ENCODE results near the gene GORASP2. TPM values are rescaled to one million over a fixed set of nuclear protein-coding genes. Genes with fewer than 3 reads are reported as not detected.

GORASP2 gene
- total RNA-seq, 1 experiment from 2014 or later: 89.3 TPM

GRCh38 chr2:170997893-170998597 lies 69.0 kb downstream of the GORASP2 start:
- intact Hi-C loops (cut with micrococcal nuclease; ENCODE audit: unreplicated experiment): no loop called here
- Histone ChIP-seq H3K9me3 (ENCODE audit: low read depth, low read length, poor library complexity, severe bottlenecking) (no peaks in the 10 kb centered on the region), H3K27me3 (replicated peaks; ENCODE audit: insufficient read depth, low read depth, low read length, poor library complexity) (no peaks in the 10 kb centered on the region), H3K36me3 (ENCODE audit: insufficient read depth, low read length, poor library complexity, severe bottlenecking) (peaks cover 21% of the 10 kb centered on the region), H3K4me3 (ENCODE audit: low read depth, low read length, poor library complexity, severe bottlenecking) (no peak overlapping the region), H3K27ac (ENCODE audit: low read depth, low read length, poor library complexity, severe bottlenecking) (no peak overlapping the region), H3K4me1 (ENCODE audit: insufficient read depth, low read length, poor library complexity, severe bottlenecking) (no peaks in the 10 kb centered on the region)
- CTCF ChIA-PET: no interaction called here
- no peak for DNase-seq (ENCODE audit: low spot score)
- no TSS peak for BruUV-seq (replicated peaks)
- POLR2A ChIA-PET (ENCODE audit: low non-redundant PET): no interaction called here
- TF ChIP-seq EZH2 (IDR thresholded peaks at IDR 0.05; ENCODE audit: borderline replicate concordance, low read depth, low read length, poor library complexity, severe bottlenecking): no peak
- TF ChIP-seq CTCF (conservative IDR thresholded peaks at IDR 0.05; ENCODE audit: low read depth, low read length): no peak

- ChIA-PET CTCF (no interaction called here), POLR2A (ENCODE audit: low non-redundant PET) (no interaction called here)
- no peak overlapping the region for H3K4me3 ChIP-seq (ENCODE audit: low read depth, low read length, poor library complexity, severe bottlenecking)
- TF ChIP-seq EZH2 (IDR thresholded peaks at IDR 0.05; ENCODE audit: borderline replicate concordance, low read depth, low read length, poor library complexity, severe bottlenecking) (no peak), CTCF (conservative IDR thresholded peaks at IDR 0.05; ENCODE audit: low read depth, low read length) (no peak)
- H3K4me1 ChIP-seq (ENCODE audit: insufficient read depth, low read length, poor library complexity, severe bottlenecking): no peaks in the 10 kb centered on the region
- peaks cover 11% of the 10 kb centered on the region for H3K36me3 ChIP-seq (ENCODE audit: insufficient read depth, low read length, poor library complexity, severe bottlenecking)
- intact Hi-C loops (cut with micrococcal nuclease; ENCODE audit: unreplicated experiment): no loop called here
- BruUV-seq (replicated peaks): no TSS peak
- no peak for DNase-seq (ENCODE audit: low spot score)
- H3K9me3 ChIP-seq (ENCODE audit: low read depth, low read length, poor library complexity, severe bottlenecking): no peaks in the 10 kb centered on the region
- H3K27me3 ChIP-seq (replicated peaks; ENCODE audit: insufficient read depth, low read depth, low read length, poor library complexity): no peaks in the 10 kb centered on the region
- no peak overlapping the region for H3K27ac ChIP-seq (ENCODE audit: low read depth, low read length, poor library complexity, severe bottlenecking)
These were observed 70.6 kb downstream of the GORASP2 start for GRCh38 chr2:170999654-171000053.

GRCh38 chr2:171004363-171004762 lies 75.3 kb downstream of the GORASP2 start:
- Histone ChIP-seq H3K27me3 (replicated peaks; ENCODE audit: insufficient read depth, low read depth, low read length, poor library complexity) (no peaks in the 10 kb centered on the region), H3K4me3 (ENCODE audit: low read depth, low read length, poor library complexity, severe bottlenecking) (no peak overlapping the region), H3K36me3 (ENCODE audit: insufficient read depth, low read length, poor library complexity, severe bottlenecking) (peaks cover 35% of the 10 kb centered on the region), H3K9me3 (ENCODE audit: low read depth, low read length, poor library complexity, severe bottlenecking) (no peaks in the 10 kb centered on the region), H3K4me1 (ENCODE audit: insufficient read depth, low read length, poor library complexity, severe bottlenecking) (no peaks in the 10 kb centered on the region), H3K27ac (ENCODE audit: low read depth, low read length, poor library complexity, severe bottlenecking) (no peak overlapping the region)
- CTCF ChIA-PET: no interaction called here
- POLR2A ChIA-PET (ENCODE audit: low non-redundant PET): no interaction called here
- intact Hi-C loops (cut with micrococcal nuclease; ENCODE audit: unreplicated experiment): no loop called here
- BruUV-seq (replicated peaks): no TSS peak
- no peak for DNase-seq (ENCODE audit: low spot score)
- TF ChIP-seq EZH2 (IDR thresholded peaks at IDR 0.05; ENCODE audit: borderline replicate concordance, low read depth, low read length, poor library complexity, severe bottlenecking) (no peak), CTCF (conservative IDR thresholded peaks at IDR 0.05; ENCODE audit: low read depth, low read length) (no peak)

Measured in A673 (cell line).